Testis (tissue), 2 donors: ENCODE data around the gene TBC1D22A.

Experiments used
- CTCF ChIP-seq, 3 experiments: fragments of 450-650 bp in 2 of 3; fragments of 200-600 bp in 1 of 3; sonication (generic) in 1 of 3; IDR thresholded peaks; one replicate each; pipeline ENCODE4 v1.5.1; 2016 to 2019; ENCODE audit warnings: antibody characterized with exemption in 3 of 3, mild to moderate bottlenecking in 2 of 3, moderate library complexity in 1 of 3
- POLR2A ChIP-seq: fragments of 450-650 bp; IDR thresholded peaks from one replicate; pipeline ENCODE4 v1.6.1; 2017; ENCODE audit warnings: antibody characterized with exemption, mild to moderate bottlenecking, moderate library complexity

- no peak for TF ChIP-seq CTCF (IDR thresholded peaks at IDR 0.05)
- TF ChIP-seq POLR2A: no peak
Measured at GRCh38 chr22:47166033-47166404, 403.6 kb downstream of the TBC1D22A start.
